Measurements from ENCODE around the gene LDHD.
A peak's percentile ranks its signal among the peaks of the same experiment; 100 is the strongest.

LDHD gene

GRCh38 chr16:75081179-75081859 is 35.3 kb downstream of the LDHD start:
- DNase-seq (ENCODE audit: low read depth in 2 of 3, low spot score in 2 of 3), result no peak

GRCh38 chr16:75080205-75081029 is 36.2 kb downstream of the LDHD start:
- no peak for DNase-seq (ENCODE audit: low read depth in 2 of 3, low spot score in 2 of 3)

- no peak for DNase-seq (ENCODE audit: low read depth in 2 of 3, low spot score in 2 of 3)
Observed at GRCh38 chr16:75079346-75079926, 37.1 kb downstream of the LDHD start.

- DNase-seq (ENCODE audit: low read depth in 2 of 3, low spot score in 2 of 3), result no peak
Observed at GRCh38 chr16:75078886-75079285, 37.7 kb downstream of the LDHD start.

- no peak for DNase-seq (ENCODE audit: low read depth in 2 of 3, low spot score in 2 of 3)
Observed at GRCh38 chr16:75075688-75076268, 40.8 kb downstream of the LDHD start.

- DNase-seq (ENCODE audit: low read depth in 2 of 3, low spot score in 2 of 3), result peak; percentile 40 to 56 (median 53)
Observed at GRCh38 chr16:75074920-75075687, 41.5 kb downstream of the LDHD start.

- DNase-seq (ENCODE audit: low read depth in 2 of 3, low spot score in 2 of 3), result no peak
Observed at GRCh38 chr16:75074304-75074793, 42.2 kb downstream of the LDHD start.

GRCh38 chr16:75073545-75074303 is 42.9 kb downstream of the LDHD start:
- DNase-seq (ENCODE audit: low read depth in 2 of 3, low spot score in 2 of 3), result no peak

- DNase-seq (ENCODE audit: low read depth in 2 of 3, low spot score in 2 of 3), result no peak
Observed at GRCh38 chr16:75072239-75072947, 44.2 kb downstream of the LDHD start.

- no peak for DNase-seq (ENCODE audit: low read depth in 2 of 3, low spot score in 2 of 3)
Observed at GRCh38 chr16:75071621-75072020, 45.0 kb downstream of the LDHD start.

- no peak for DNase-seq (ENCODE audit: low read depth in 2 of 3, low spot score in 2 of 3)
Observed at GRCh38 chr16:75070012-75070841, 46.4 kb downstream of the LDHD start.

- no peak for DNase-seq (ENCODE audit: low read depth in 2 of 3, low spot score in 2 of 3)
Observed at GRCh38 chr16:75068085-75069031, 48.2 kb downstream of the LDHD start.

- DNase-seq (ENCODE audit: low read depth in 2 of 3, low spot score in 2 of 3), result no peak
Observed at GRCh38 chr16:75066861-75067447, 49.6 kb downstream of the LDHD start.

- DNase-seq (ENCODE audit: low read depth in 2 of 3, low spot score in 2 of 3), result no peak
Observed at GRCh38 chr16:75065521-75066149, 50.9 kb downstream of the LDHD start.

GRCh38 chr16:75065149-75065505 is 51.5 kb downstream of the LDHD start:
- peak in 1 of 3 experiments; percentile 10 for DNase-seq (ENCODE audit: low read depth in 2 of 3, low spot score in 2 of 3)

GRCh38 chr16:75064403-75065148 is 52.0 kb downstream of the LDHD start:
- DNase-seq (ENCODE audit: low read depth in 2 of 3, low spot score in 2 of 3), result no peak
